ENCODE data around the gene OXNAD1. TPM values are rescaled to one million over a fixed set of nuclear protein-coding genes. Genes with fewer than 3 reads are reported as not detected.

OXNAD1 gene
- total RNA-seq, 1 donor from 2014 or later: 6.8 TPM

DNA sequence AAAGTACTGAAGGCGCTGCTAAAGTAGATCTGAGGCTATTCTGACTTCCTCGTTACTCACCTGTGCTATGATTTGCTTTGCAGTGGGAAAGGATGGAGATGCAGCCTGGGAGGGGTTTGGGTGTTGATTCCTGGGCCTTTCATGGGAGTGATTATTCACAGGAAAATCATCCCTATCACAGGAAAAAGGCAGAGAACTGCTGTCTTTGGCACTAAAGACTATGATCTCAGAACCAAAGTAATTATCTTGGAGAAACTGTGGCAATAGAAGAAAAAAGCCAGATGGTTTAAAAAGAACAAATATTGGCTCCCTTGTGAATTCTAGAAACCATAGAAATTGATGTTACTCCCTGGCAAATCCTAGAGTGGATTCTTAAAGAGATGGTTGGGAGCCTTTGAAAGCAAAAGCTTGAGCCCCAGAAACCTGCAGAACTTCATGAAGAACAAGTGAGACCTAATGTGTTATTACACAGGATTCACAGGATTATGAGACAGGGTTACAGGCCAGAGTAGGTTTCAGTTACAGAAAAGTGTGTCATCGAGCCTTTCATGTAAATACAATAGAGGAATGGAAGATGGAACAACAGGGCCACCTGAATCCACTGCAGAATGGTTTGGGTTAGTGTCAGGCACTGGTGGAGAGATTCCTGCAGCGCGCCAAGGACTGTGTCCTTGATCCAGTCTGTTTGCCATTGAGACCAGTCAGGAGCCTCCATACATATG lies 85.7 kb downstream of the OXNAD1 start:
- no peak for DNase-seq (ENCODE audit: extremely low read depth, low read depth, low spot score)

GRCh38 chr3:16352428-16352827 lies 87.4 kb downstream of the OXNAD1 start:
- DNase-seq (ENCODE audit: extremely low read depth, low read depth, low spot score): no peak

DNA sequence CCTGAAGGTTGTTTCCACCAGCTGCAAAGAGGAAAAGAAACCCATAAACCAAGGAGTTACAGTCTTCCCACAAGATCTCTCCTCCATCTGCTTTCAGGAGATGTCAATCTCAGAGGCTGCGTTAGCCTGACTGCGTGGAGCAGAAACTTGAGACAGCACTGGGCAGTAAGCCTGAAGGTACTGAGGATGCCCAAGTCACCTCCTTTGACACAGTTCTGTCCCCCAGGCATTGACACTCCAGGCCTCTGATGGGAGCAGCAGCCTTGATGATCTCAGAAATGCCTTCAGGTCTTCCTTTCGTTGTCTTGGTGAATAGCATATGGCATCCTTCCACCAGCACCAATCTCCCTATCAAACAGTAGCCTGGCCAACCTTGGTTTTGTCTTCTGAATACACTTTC lies 89.3 kb downstream of the OXNAD1 start:
- DNase-seq (ENCODE audit: extremely low read depth, low read depth, low spot score): no peak

Other genes with a start within 250 kb of the OXNAD1 start
- gene GALNT15, start 90.5 kb upstream of the OXNAD1 start, total RNA-seq: 25.1 and 35.2 TPM in 2 replicates
- 21.7 and 24.8 TPM in 2 replicates for gene DPH3, start 269 bp upstream of the OXNAD1 start, total RNA-seq
- 78.3 and 84.4 TPM in 2 replicates for gene RFTN1, start 248.5 kb downstream of the OXNAD1 start, total RNA-seq